Measurements from ENCODE around the gene GJB6. TPM values are rescaled to one million over a fixed set of nuclear protein-coding genes. Genes with fewer than 3 reads are reported as not detected.

GJB6 gene
- total and polyA plus RNA-seq, 5 experiments from 2014 or later, result 0.84 to 4.9 (median 4.1) TPM

- peaks cover 16 to 28% (median 22%) of the 10 kb centered on the region in 4 donors for H3K4me1 Mint-ChIP-seq
- ATAC-seq, result peak in 1 of 2 donors; percentile 8
- no peaks in the 10 kb centered on the region for H3K9me3 Mint-ChIP-seq
- POLR2A ChIA-PET, result no interaction called here
- DNase-seq, result peak in 2 of 10 donors; percentile 6 to 12
- H3K27me3 Mint-ChIP-seq, result peaks cover 27 to 54% (median 50%) of the 10 kb centered on the region in 5 donors
- peak overlapping the region; percentile 55 to 80 (median 68) for H3K4me3 Mint-ChIP-seq
- no peak overlapping the region for H3K27ac Mint-ChIP-seq
- no peaks in the 10 kb centered on the region for H3K36me3 Mint-ChIP-seq
Observed at GRCh38 chr13:20192158-20192835, 39.8 kb downstream of the GJB6 start.

GRCh38 chr13:20191311-20192157 lies 40.6 kb downstream of the GJB6 start:
- Mint-ChIP-seq H3K27ac (no peak overlapping the region), H3K9me3 (no peaks in the 10 kb centered on the region), H3K4me3 (peak overlapping the region; percentile 55 to 80 (median 68)), H3K4me1 (peaks cover 16 to 28% (median 22%) of the 10 kb centered on the region in 4 donors), H3K27me3 (peaks cover 27 to 48% (median 43%) of the 10 kb centered on the region in 5 donors), H3K36me3 (no peaks in the 10 kb centered on the region)
- peak in 1 of 2 donors; percentile 23 for ATAC-seq
- POLR2A ChIA-PET, result no interaction called here
- DNase-seq, result peak in 1 of 10 donors; percentile 15

DNA sequence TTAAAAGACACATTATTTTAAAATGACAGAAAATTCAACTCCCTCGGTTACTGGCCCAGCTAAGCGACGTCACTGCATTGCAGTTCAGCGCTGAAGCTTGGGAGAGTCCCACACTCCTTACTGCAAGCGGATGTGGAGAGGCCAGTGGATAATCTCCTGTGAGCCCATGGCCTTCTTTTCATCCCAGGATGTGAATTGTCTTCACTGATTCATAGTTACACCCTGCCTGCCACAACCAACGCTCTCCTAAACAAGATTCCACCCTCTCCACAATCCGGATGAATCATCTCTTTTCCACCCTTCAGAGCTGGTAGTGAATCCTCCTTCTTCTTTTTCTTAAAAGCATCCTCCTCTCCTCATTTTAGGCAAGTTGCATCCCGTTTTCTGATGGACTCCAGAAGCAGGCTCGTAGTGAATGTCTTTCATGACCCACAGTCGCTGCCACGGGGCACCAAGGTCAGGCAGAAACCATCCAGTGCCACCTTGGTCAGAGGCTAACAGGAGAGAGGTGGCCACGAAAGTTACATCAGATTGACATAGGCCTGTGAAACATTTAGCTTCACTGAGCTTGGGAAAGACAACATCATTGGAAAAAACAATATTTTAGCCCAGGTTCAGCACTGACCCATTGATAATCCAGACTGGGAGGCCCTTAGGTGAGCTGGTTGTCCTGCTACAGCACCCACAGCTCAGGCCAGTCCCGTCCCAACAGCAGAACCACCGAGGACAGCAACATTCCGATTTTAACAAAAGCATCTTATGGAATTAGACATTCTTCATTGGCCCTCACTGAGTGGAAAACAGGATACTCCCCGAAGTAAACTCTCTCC lies 41.4 kb downstream of the GJB6 start:
- Mint-ChIP-seq H3K4me1 (peaks cover 16 to 28% (median 22%) of the 10 kb centered on the region in 4 donors), H3K9me3 (no peaks in the 10 kb centered on the region), H3K36me3 (no peaks in the 10 kb centered on the region), H3K27ac (no peak overlapping the region), H3K27me3 (peaks cover 23 to 41% (median 35%) of the 10 kb centered on the region in 5 donors), H3K4me3 (peak overlapping the region in 3 of 10 donors; percentile 38 to 65 (median 39))
- ATAC-seq, result no peak
- POLR2A ChIA-PET, result no interaction called here
- DNase-seq, result peak in 1 of 10 donors; percentile 16

GRCh38 chr13:20190076-20190475 lies 42.0 kb downstream of the GJB6 start:
- H3K36me3 Mint-ChIP-seq, result no peaks in the 10 kb centered on the region

DNA sequence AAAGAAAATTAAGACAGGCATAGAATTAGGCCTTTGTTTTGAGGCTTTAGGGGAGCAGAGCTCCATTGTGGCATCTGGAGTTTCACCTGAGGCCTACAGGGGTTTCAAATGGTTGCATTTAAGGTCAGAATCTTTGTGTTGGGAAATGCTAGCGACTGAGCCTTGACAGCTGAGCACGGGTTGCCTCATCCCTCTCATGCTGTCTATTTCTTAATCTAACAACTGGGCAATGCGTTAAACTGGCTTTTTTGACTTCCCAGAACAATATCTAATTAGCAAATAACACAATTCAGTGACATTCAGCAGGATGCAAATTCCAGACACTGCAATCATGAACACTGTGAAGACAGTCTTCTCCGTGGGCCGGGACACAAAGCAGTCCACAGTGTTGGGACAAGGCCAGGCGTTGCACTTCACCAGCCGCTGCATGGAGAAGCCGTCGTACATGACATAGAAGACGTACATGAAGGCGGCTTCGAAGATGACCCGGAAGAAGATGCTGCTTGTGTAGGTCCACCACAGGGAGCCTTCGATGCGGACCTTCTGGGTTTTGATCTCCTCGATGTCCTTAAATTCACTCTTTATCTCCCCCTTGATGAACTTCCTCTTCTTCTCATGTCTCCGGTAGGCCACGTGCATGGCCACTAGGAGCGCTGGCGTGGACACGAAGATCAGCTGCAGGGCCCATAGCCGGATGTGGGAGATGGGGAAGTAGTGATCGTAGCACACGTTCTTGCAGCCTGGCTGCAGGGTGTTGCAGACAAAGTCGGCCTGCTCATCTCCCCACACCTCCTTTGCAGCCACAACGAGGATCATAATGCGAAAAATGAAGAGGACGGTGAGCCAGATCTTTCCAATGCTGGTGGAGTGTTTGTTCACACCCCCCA lies 43.2 kb downstream of the GJB6 start:
- Mint-ChIP-seq H3K27ac (no peak overlapping the region), H3K4me1 (peaks cover 5 to 18% (median 10%) of the 10 kb centered on the region in 4 donors), H3K4me3 (peak overlapping the region in 1 of 10 donors; percentile 25), H3K36me3 (no peaks in the 10 kb centered on the region), H3K9me3 (no peaks in the 10 kb centered on the region), H3K27me3 (peaks cover 6 to 23% (median 17%) of the 10 kb centered on the region in 5 donors)
- POLR2A ChIA-PET, result no interaction called here
- ATAC-seq (no peak), DNase-seq (no peak)

More at GRCh38 chr13:20190076-20190475, 42.0 kb downstream of the GJB6 start:
- Mint-ChIP-seq H3K9me3 (no peaks in the 10 kb centered on the region), H3K27me3 (peaks cover 17 to 35% (median 29%) of the 10 kb centered on the region in 5 donors), H3K4me1 (peaks cover 16 to 28% (median 22%) of the 10 kb centered on the region in 4 donors), H3K4me3 (no peak overlapping the region), H3K27ac (no peak overlapping the region)
- POLR2A ChIA-PET, result no interaction called here
- ATAC-seq (peak in 1 of 2 donors; percentile 26), DNase-seq (no peak)

DNA sequence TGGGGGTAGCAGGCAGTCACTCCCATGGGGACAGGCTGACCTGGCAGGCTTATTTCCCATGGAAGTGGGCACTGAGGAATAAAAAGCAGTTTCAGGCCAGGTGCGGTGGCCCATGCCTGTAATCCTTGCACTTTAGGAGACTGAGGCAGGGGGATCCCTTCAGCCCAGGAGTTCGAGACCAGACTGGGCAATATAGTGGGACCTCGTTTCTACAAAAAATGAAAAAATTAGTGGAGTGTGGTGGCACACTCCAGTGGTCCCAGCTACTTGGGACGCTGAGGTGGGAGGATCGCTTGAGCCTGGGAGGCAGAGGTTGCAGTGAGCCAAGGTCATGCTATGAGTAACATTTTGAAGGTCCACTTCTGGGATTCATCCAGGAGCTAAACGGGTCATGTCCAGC lies 45.3 kb downstream of the GJB6 start:
- no peaks in the 10 kb centered on the region for H3K9me3 Mint-ChIP-seq
- H3K27ac Mint-ChIP-seq, result no peak overlapping the region
- H3K4me1 Mint-ChIP-seq, result peaks cover 0 to 6% (median 4%) of the 10 kb centered on the region in 4 donors
- H3K36me3 Mint-ChIP-seq, result no peaks in the 10 kb centered on the region
- peak overlapping the region in 1 of 10 donors; percentile 10 for H3K4me3 Mint-ChIP-seq
- ATAC-seq, result no peak
- peaks cover 3 to 20% (median 11%) of the 10 kb centered on the region in 5 donors for H3K27me3 Mint-ChIP-seq
- no peak for DNase-seq
- POLR2A ChIA-PET, result no interaction called here

DNA sequence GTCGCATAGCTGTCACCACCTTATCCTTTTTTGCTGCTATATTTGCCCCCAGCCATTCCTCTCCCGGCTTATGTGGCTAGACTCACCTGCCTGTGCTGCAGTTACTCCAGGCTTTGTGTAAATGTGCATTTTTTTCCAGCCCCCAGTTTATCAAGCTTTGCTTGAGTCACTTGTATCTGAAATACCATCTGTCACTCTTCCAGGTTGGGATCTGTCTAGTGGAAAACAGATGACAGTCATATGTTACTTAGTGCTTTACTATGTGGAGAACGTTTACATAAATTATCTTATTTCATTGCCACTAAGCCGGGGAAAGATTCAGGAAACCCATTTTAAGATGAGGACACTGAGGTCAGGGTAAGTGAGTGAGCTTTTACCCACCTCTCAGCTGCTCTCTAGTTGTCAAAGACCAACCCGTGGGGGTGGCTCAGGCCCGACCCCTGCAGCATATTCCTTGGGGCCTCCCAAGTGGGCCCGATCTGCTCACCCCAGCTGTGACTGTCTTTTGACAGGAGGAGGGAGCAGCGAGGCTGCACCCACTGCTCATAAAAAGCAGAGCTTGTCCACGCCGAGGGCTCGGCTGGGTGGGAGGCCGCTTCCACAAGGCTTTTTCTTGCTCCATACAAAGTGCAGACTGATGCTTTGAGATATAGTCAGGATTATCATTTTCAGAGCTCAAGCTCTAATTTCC lies 46.6 kb downstream of the GJB6 start:
- DNase-seq (no peak), ATAC-seq (no peak)
- H3K4me3 Mint-ChIP-seq, result no peak overlapping the region
- H3K9me3 Mint-ChIP-seq, result no peaks in the 10 kb centered on the region
- H3K4me1 Mint-ChIP-seq, result peaks cover 0 to 4% (median 0%) of the 10 kb centered on the region in 4 donors
- no peaks in the 10 kb centered on the region for H3K36me3 Mint-ChIP-seq
- POLR2A ChIA-PET, result no interaction called here
- H3K27ac Mint-ChIP-seq, result no peak overlapping the region
- peaks cover 6 to 20% (median 12%) of the 10 kb centered on the region in 5 donors for H3K27me3 Mint-ChIP-seq

DNA sequence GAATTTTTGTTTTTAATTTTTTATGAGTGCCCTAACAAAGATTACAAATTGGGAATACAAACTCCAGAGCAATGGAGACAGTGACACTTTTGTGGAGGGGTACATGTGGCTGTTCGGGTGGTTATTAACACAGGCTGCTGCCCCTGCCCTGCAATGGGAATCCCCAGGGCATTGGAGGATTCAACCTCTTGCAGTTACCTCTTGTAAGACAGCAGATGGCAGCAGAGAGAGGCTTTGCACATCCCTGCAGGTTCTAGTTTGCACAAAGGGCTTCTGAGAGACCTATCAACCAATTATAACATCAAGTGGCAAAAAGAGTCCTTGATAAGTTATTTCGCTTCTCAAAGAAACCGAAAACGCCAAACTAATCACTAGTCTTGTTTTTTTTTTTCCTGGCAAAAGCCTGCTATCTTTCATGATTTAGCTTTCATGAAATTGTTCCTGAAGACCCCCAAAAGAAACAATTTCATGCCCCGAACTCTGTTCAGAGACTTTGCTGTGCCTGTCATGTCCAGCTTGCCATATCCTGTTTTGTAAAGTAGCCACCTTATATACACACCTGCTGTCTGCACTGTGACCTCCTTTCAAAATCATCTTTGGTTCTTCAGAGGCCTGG lies 49.8 kb downstream of the GJB6 start:
- Mint-ChIP-seq H3K4me3 (no peak overlapping the region), H3K27me3 (peaks cover 21 to 52% (median 34%) of the 10 kb centered on the region in 5 donors), H3K36me3 (peaks cover 0 to 5% (median 0%) of the 10 kb centered on the region in 3 donors), H3K4me1 (peaks cover 0 to 10% (median 1%) of the 10 kb centered on the region in 4 donors), H3K9me3 (no peaks in the 10 kb centered on the region), H3K27ac (peak overlapping the region in 1 of 10 donors; percentile 61)
- POLR2A ChIA-PET, result no interaction called here
- ATAC-seq, result peak; percentile 99 to 100
- DNase-seq, result peak in 7 of 10 donors; percentile 31 to 78 (median 58)

DNA sequence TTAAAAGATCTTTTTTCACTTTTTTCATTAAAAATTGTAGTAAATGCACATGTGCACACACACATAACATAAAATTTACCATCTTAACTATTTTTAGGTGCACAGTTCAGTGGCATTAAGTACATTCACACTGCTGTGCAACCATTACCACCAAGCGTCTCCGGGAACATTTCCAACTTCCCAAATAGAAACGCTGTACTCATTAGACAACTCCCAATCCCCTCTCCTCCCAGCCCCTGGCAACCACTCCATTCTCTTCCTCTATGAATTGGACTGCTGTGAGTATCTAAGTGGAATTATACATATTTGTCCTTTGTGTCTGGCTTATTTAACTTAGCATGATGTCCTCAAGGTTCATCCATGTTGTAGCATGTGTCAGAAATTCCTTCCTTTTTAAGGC lies 50.9 kb downstream of the GJB6 start:
- Mint-ChIP-seq H3K4me3 (no peak overlapping the region), H3K27ac (no peak overlapping the region), H3K27me3 (peaks cover 25 to 63% (median 40%) of the 10 kb centered on the region in 5 donors), H3K4me1 (peaks cover 0 to 10% (median 1%) of the 10 kb centered on the region in 4 donors), H3K9me3 (no peaks in the 10 kb centered on the region), H3K36me3 (peaks cover 0 to 5% (median 0%) of the 10 kb centered on the region in 3 donors)
- POLR2A ChIA-PET, result no interaction called here
- ATAC-seq (no peak), DNase-seq (no peak)

DNA sequence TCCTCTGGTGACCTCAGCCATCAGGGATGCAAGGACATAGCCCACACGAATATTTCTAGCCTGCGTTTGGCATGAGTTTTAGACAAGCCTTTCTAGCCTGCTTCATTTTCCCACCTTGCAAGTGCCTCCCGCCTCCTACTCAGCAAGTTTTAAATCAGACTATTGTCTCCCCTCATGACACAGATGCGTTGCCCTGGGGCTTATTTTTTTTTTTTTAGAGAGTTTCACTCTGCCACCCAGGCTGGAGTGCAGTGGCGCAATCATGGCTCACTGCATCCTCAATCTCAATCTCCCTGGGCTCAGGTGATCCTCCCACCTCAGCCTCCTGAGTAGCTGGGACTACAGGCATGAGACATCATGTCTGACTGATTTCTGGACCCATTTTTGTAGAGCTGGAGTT lies 54.0 kb downstream of the GJB6 start:
- peak overlapping the region in 1 of 10 donors; percentile 10 for H3K4me3 Mint-ChIP-seq
- peak overlapping the region in 3 of 10 donors; percentile 7 to 63 (median 25) for H3K27ac Mint-ChIP-seq
- peaks cover 0 to 5% (median 0%) of the 10 kb centered on the region in 3 donors for H3K36me3 Mint-ChIP-seq
- H3K4me1 Mint-ChIP-seq, result peaks cover 2 to 15% (median 8%) of the 10 kb centered on the region in 4 donors
- no peaks in the 10 kb centered on the region for H3K9me3 Mint-ChIP-seq
- no peak for ATAC-seq
- POLR2A ChIA-PET, result interaction anchor here (0.7 kb wide), 1 partner anchor 129 kb away, joined by 4 read pairs; no protein-coding TSS in a partner anchor
- no peak for DNase-seq
- peaks cover 44 to 94% (median 63%) of the 10 kb centered on the region in 5 donors for H3K27me3 Mint-ChIP-seq

Data from naive thymus-derived CD8-positive, alpha-beta T cell (primary cell).